ENCODE data around the gene SRC. TPM values are rescaled to one million over a fixed set of nuclear protein-coding genes. Genes with fewer than 3 reads are reported as not detected.
A peak's percentile ranks its signal among the peaks of the same experiment; 100 is the strongest.

Gene SRC
- total RNA-seq, 4 donors from 2014 or later = 21.8 to 30.9 (median 25.1) TPM

DNA sequence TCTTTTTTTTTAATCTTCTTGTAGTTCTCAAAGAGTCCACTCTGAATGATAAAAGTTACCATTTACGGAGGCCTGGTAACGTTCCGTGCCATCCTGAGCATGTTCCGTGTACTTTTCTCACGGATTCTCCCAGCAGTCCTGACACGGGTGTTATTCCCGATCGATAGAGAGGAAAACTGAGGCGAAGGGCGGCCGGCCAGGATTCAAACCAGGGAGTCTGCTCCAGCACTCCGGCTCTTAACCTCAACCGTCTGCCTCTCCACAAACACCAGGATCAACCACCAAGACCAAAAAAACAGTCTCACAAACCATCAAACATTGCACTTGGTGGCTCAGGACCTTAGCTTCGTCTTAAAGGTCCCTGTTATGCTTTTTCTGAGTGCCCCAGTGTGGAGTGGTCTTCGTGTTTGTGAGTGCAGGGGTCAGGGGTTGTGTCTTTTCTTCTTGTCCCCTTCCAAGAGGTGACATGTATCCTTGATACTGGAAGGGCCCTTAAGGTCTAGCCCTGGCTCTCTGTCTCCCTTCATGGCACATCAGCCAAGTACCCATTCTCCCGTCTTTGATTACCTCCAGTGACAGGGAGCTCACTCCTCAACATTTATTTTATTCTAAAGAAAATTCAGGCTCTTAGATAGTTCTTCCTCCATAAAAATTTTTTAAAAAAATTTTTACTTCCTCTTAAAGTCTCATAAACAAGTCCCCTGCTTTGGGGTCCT, 35.1 kb downstream of the SRC start:
- intact Hi-C loops (cut with DNase I; ENCODE audit: low total_unique reads) = loop anchor here (10.0 kb wide), 1 partner anchor 154 kb away; no protein-coding TSS in a partner anchor
- DNase-seq (ENCODE audit: low spot score in 2 of 2) = no peak
- TF ChIP-seq POLR2A (IDR thresholded peaks at IDR 0.05) = no peak
- no peak overlapping the region for H3K4me3 ChIP-seq (ENCODE audit: low read depth, poor library complexity, severe bottlenecking)
- WGBS, 2 donors = 90 to 93% methylated on average over 16 of the region's 16 CpGs

DNA sequence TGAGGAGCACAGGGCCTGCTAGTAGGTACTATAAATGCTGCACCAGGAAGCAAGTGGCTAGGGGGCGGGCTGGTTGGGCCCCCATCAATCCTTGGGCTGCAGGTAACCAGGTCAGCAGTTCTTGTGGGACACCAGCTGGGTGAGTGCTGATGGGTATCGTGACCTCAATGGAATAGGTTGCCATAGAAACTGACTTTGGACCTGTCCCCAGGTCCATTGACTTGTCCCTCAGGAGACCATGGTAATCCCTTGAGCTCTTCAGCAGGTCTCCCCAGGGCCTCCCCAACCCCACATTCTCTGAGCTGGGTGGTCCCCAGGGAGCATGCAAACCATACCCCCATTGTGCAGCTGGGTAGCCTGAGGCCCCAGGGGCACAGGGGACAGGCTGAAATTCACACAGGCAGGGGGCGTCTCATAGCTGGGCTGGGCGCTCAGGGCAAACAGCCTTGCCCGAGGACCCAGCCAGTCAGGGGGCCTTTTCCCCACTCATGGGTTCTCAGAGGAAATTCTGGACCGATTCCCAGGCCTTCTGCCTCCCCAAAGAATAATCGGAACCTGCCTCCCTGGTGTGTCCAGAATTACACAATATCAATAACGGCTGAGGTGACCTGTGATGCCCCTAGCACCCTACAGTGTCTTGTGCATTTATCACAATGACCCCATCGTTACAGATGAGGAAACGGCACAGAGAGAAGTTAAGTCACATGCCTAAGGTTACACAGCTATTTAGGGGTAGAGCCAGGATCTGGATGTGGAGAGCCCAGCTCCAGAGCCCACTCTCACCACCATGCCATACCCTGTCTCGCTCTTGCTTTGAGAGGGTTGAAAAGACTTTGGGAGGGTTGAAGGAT, 35.9 kb downstream of the SRC start:
- no peak for DNase-seq (ENCODE audit: low spot score in 2 of 2)
- no peak for TF ChIP-seq POLR2A (IDR thresholded peaks at IDR 0.05)
- TF ChIP-seq, protein P1, sequence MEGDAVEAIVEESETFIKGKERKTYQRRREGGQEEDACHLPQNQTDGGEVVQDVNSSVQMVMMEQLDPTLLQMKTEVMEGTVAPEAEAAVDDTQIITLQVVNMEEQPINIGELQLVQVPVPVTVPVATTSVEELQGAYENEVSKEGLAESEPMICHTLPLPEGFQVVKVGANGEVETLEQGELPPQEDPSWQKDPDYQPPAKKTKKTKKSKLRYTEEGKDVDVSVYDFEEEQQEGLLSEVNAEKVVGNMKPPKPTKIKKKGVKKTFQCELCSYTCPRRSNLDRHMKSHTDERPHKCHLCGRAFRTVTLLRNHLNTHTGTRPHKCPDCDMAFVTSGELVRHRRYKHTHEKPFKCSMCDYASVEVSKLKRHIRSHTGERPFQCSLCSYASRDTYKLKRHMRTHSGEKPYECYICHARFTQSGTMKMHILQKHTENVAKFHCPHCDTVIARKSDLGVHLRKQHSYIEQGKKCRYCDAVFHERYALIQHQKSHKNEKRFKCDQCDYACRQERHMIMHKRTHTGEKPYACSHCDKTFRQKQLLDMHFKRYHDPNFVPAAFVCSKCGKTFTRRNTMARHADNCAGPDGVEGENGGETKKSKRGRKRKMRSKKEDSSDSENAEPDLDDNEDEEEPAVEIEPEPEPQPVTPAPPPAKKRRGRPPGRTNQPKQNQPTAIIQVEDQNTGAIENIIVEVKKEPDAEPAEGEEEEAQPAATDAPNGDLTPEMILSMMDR (IDR thresholded peaks at IDR 0.05) = no peak
- no peak overlapping the region for H3K4me3 ChIP-seq (ENCODE audit: low read depth, poor library complexity, severe bottlenecking)
- WGBS, 2 donors = 73 to 85% methylated on average over 11 of the region's 11 CpGs
- intact Hi-C loops (cut with DNase I; ENCODE audit: low total_unique reads) = loop anchor here (10.0 kb wide), 1 partner anchor 153 kb away; no protein-coding TSS in a partner anchor

DNA sequence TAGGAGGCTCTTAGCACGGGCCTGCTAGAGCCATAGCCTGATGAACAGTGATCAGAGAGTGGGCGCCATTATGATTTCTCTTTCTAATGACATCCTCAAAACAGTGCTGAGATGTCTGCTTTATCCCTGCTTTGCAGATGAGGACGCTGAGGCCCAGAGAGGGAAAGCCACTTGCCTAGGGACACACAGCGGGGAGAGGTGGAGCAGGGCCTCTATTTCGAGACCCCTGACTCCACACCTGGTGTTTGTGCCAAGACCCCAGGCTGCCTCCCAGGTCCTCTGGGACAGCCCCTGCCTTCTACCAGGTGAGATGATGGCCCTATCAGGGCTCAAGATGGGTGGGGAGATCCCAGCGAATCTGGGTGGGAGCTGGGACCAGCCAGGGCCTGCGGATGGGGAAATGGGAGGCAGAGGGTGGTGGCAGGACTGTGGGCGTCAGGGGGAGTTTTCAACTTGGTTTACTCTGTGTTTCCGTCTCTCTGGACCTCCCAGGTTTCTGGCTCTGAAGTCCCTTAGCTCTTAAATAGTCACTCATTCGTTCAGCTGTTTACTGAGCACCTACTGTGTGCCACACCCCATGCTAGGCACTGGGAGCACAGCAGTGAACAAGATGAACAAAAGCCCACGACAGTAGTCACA, 36.7 kb downstream of the SRC start:
- WGBS, 2 donors = 79 to 83% methylated on average over 11 of the region's 11 CpGs
- intact Hi-C loops (cut with DNase I; ENCODE audit: low total_unique reads) = loop anchor here (10.0 kb wide), 1 partner anchor 152 kb away; no protein-coding TSS in a partner anchor
- DNase-seq (ENCODE audit: low spot score in 2 of 2) = no peak
- TF ChIP-seq, protein P1 (IDR thresholded peaks at IDR 0.05) = no peak
- TF ChIP-seq POLR2A (IDR thresholded peaks at IDR 0.05) = no peak
- H3K4me3 ChIP-seq (ENCODE audit: low read depth, poor library complexity, severe bottlenecking) = no peak overlapping the region

DNA sequence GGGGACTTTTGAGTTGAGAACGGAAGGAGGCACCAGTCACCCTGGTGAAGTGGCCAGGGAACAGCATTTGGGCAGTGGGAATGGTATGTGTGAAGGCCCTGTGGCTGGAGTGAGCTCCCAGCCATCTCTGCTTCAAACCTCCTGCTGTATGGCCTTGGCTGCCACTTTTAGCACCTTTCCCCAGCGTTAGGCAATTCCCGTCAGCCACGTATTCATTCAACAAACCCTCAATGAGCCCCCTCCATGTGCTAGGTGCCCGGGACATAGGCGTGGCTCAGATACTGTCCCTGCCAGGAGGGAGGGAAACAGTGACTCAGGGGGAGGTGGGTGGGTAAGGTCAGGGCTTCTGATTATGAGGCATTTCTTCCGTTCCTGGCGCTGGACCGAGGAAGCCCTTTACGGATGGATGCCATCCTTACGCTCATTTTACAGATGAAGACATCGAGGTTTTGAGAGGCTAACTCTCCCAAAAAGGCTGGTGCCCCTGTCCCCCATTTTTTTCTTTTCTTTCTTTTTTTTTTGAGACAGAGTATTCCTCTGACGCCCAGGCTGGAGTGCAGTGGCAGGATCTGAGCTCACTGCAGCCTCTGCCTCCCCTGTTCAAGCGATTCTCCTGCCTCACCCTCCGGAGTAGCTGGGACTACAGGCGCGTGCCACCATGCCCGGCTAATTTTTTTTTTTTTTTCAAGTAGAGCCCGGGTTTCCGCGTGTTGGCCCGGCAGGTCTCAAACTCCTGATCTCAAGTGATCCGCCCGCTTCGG, 37.5 kb downstream of the SRC start:
- H3K4me3 ChIP-seq (ENCODE audit: low read depth, poor library complexity, severe bottlenecking) = no peak overlapping the region

DNA sequence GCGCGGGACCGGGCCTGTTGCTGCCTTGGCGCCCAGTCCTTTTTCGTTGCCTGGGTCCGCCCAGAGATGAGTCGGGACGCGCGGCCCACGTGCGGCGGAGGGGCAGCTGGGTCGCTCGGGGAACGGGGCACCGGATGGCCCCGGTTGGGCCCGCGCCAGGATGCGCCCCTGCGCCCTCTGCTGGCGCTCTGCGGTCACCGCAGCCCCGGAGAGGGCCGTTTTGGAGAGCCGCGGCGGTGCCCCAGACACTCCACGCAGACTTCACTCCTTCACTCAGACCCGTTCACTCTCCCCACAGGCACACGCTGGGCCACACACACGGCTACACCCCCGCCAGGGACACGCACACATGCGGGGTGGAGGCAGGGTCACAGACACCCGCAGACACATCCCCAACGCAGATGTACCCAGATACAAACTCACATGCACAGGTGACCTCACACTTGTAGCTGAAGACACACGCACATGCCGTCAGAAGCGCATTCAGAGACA, 38.8 kb downstream of the SRC start:
- intact Hi-C loops (cut with DNase I; ENCODE audit: low total_unique reads) = loop anchor here (5.0 to 10.0 kb wide), 2 partner anchors 102 to 150 kb away; no protein-coding TSS in a partner anchor
- H3K4me3 ChIP-seq (ENCODE audit: low read depth, poor library complexity, severe bottlenecking) = no peak overlapping the region
- DNase-seq (ENCODE audit: low spot score in 2 of 2) = peak; percentile 43 to 93
- no peak for TF ChIP-seq POLR2A (IDR thresholded peaks at IDR 0.05)
- TF ChIP-seq, protein P1 (IDR thresholded peaks at IDR 0.05) = peak in 1 of 3 donors; percentile 69
- WGBS, 2 donors = 25 to 79% methylated on average over 3 to 20 of the region's 42 CpGs

More for the DNA sequence above, 37.5 kb downstream of the SRC start:
- intact Hi-C loops (cut with DNase I; ENCODE audit: low total_unique reads) = loop anchor here (10.0 kb wide), 1 partner anchor 151 kb away; no protein-coding TSS in a partner anchor
- peak in 1 of 2 donors; percentile 43 for DNase-seq (ENCODE audit: low spot score in 2 of 2)
- TF ChIP-seq, protein P1 (IDR thresholded peaks at IDR 0.05) = no peak
- no peak for TF ChIP-seq POLR2A (IDR thresholded peaks at IDR 0.05)
- 54 to 80% methylated on average over 25 of the region's 25 CpGs for WGBS, 2 donors

Measured in lower leg skin (tissue), 4 donors.